ENCODE results near the gene GNL3L. TPM values are rescaled to one million over a fixed set of nuclear protein-coding genes. Genes with fewer than 3 reads are reported as not detected.

The GNL3L gene
- total RNA-seq, 3 donors from 2014 or later = 23.2 to 33.5 (median 30.2) TPM

GRCh38 chrX:54492340-54492739 lies 37.7 kb upstream of the GNL3L start:
- Histone ChIP-seq H3K36me3 (ENCODE audit: low read depth) (no peaks in the 10 kb centered on the region), H3K4me3 (no peak overlapping the region), H3K4me1 (ENCODE audit: low read depth) (no peaks in the 10 kb centered on the region), H3K9me3 (no peaks in the 10 kb centered on the region)
- intact Hi-C loops (cut with DNase I, micrococcal nuclease) = no loop called here
- ATAC-seq (no peak), DNase-seq (no peak)
- TF ChIP-seq CTCF (IDR thresholded peaks at IDR 0.05) = no peak

GRCh38 chrX:54494166-54494988 lies 35.6 kb upstream of the GNL3L start:
- intact Hi-C loops (cut with DNase I, micrococcal nuclease) = no loop called here
- ATAC-seq (no peak), DNase-seq (no peak)
- Histone ChIP-seq H3K4me1 (ENCODE audit: low read depth) (no peaks in the 10 kb centered on the region), H3K36me3 (ENCODE audit: low read depth) (no peaks in the 10 kb centered on the region), H3K4me3 (no peak overlapping the region), H3K9me3 (no peaks in the 10 kb centered on the region)
- TF ChIP-seq CTCF (IDR thresholded peaks at IDR 0.05) = no peak

GRCh38 chrX:54494989-54495813 lies 34.8 kb upstream of the GNL3L start:
- DNase-seq = peak in 2 of 3 donors; percentile 9 to 32

GRCh38 chrX:54495814-54496516 lies 34.1 kb upstream of the GNL3L start, which contains the start of gene FGD1:
Gene FGD1, minus strand, starts transcription at chrX:54496234. Its CDS starts 802 bp downstream, at chrX:54495432.
- H3K4me3 ChIP-seq = peak within 1 kb of the TSS; percentile 30
- TF ChIP-seq CTCF (IDR thresholded peaks at IDR 0.05) = no peak
- DNase-seq = peak; percentile 67 to 78 (median 78)
- intact Hi-C loops (cut with DNase I, micrococcal nuclease) = no loop called here
- H3K36me3 ChIP-seq (ENCODE audit: low read depth) = no peaks in the 10 kb centered on the region
- ATAC-seq = peak; percentile 85
- no peaks in the 10 kb centered on the region for H3K9me3 ChIP-seq
- no peaks in the 10 kb centered on the region for H3K4me1 ChIP-seq (ENCODE audit: low read depth)

More at GRCh38 chrX:54494989-54495813, 34.8 kb upstream of the GNL3L start:
- Histone ChIP-seq H3K4me3 (peak overlapping the region; percentile 30), H3K4me1 (ENCODE audit: low read depth) (no peaks in the 10 kb centered on the region), H3K9me3 (no peaks in the 10 kb centered on the region), H3K36me3 (ENCODE audit: low read depth) (no peaks in the 10 kb centered on the region)
- peak; percentile 45 for ATAC-seq
- intact Hi-C loops (cut with DNase I, micrococcal nuclease) = no loop called here
- no peak for TF ChIP-seq CTCF (IDR thresholded peaks at IDR 0.05)

- no peak overlapping the region for H3K4me3 ChIP-seq
- TF ChIP-seq CTCF (IDR thresholded peaks at IDR 0.05) = no peak
- no peaks in the 10 kb centered on the region for H3K9me3 ChIP-seq
- intact Hi-C loops (cut with DNase I, micrococcal nuclease) = no loop called here
- ATAC-seq (no peak), DNase-seq (no peak)
- no peaks in the 10 kb centered on the region for H3K36me3 ChIP-seq (ENCODE audit: low read depth)
- no peaks in the 10 kb centered on the region for H3K4me1 ChIP-seq (ENCODE audit: low read depth)
Observed at GRCh38 chrX:54496517-54496852, 33.5 kb upstream of the GNL3L start.

Data from mucosa of descending colon (tissue), 3 donors.